Small intestine (tissue), 7 donors: ENCODE results near the gene TP73. TPM values are rescaled to one million over a fixed set of nuclear protein-coding genes. Genes with fewer than 3 reads are reported as not detected.

Source experiments
- DNase-seq, 2 donors: peaks; one replicate each; pipeline versions ENCODE4 v3.0.0 to v3.0.0-alpha.2; 2013
- FAIRE-seq: peaks from 2 replicates; lab custom pipeline; 2012; peaks lifted over from hg19 to GRCh38; lab: Jason Lieb, UNC
- H3K27ac ChIP-seq, 3 donors: one replicate each; pipeline ENCODE4 v1.5.1; 2013; ENCODE audit warnings: low read length in 2 of 3, mild to moderate bottlenecking in 2 of 3, control low read depth in 1 of 3, inconsistent platforms in 1 of 3, low read depth in 1 of 3, moderate library complexity in 1 of 3
- H3K27me3 ChIP-seq, 3 donors: one replicate each; pipeline ENCODE4 v1.6.1; 2013; ENCODE audit warnings: low read length in 3 of 3, inconsistent platforms in 1 of 3; ENCODE audit not compliant: control insufficient read depth in 3 of 3, insufficient read depth in 3 of 3
- H3K36me3 ChIP-seq, 3 donors: one replicate each; pipeline ENCODE4 v1.6.1; 2013; ENCODE audit warnings: low read length in 3 of 3, inconsistent platforms in 1 of 3, low read depth in 1 of 3, mild to moderate bottlenecking in 1 of 3, moderate library complexity in 1 of 3; ENCODE audit not compliant: control insufficient read depth in 3 of 3, insufficient read depth in 2 of 3
- H3K4me1 ChIP-seq, 3 donors: one replicate each; pipeline ENCODE4 v1.6.1; 2013; ENCODE audit warnings: low read length in 2 of 3, inconsistent platforms in 1 of 3, low read depth in 1 of 3, mild to moderate bottlenecking in 1 of 3, moderate library complexity in 1 of 3; ENCODE audit not compliant: control insufficient read depth in 3 of 3, insufficient read depth in 2 of 3
- H3K4me3 ChIP-seq, 3 donors: one replicate each; pipeline ENCODE4 v1.5.1; 2013; ENCODE audit warnings: low read length in 3 of 3, control low read depth in 1 of 3, inconsistent platforms in 1 of 3, low read depth in 1 of 3, mild to moderate bottlenecking in 1 of 3, moderate library complexity in 1 of 3
- H3K9me3 ChIP-seq, 2 donors: one replicate each; pipeline ENCODE4 v1.6.1; 2013; ENCODE audit warnings: low read depth in 1 of 2, low read length in 1 of 2; ENCODE audit not compliant: control insufficient read depth in 2 of 2, insufficient read depth in 1 of 2
- WGBS, 3 donors: extraction: QIAGEN DNeasy Blood & Tissue Kit; methylation state at CpG; one replicate each; pipeline ENCODE4 v1.1.7; 2013; 5-methylcytosine and 5-hydroxymethylcytosine counted together
- polyA plus RNA-seq, 4 donors: library from polyadenylated mRNA; stranded (reverse) in 3 of 4; unstranded in 1 of 4; fragments of 200-250 nt in 3 of 4; fragments of 120-200 nt in 1 of 4; gene quantifications; one replicate each; pipeline versions ENCODE4 v1.2.1 to v1.2.3, GENCODE V29; 2013
- donor health status: healthy with polysubstance abuse.
- donor health status: control.
- donor health status: control.
- donor health status: Bipolar disorder and iron deficiency.
- donor health status: healthy.

Gene TP73
- polyA plus RNA-seq, 4 donors: 0.15 to 0.59 TPM; not detected in 2

DNA sequence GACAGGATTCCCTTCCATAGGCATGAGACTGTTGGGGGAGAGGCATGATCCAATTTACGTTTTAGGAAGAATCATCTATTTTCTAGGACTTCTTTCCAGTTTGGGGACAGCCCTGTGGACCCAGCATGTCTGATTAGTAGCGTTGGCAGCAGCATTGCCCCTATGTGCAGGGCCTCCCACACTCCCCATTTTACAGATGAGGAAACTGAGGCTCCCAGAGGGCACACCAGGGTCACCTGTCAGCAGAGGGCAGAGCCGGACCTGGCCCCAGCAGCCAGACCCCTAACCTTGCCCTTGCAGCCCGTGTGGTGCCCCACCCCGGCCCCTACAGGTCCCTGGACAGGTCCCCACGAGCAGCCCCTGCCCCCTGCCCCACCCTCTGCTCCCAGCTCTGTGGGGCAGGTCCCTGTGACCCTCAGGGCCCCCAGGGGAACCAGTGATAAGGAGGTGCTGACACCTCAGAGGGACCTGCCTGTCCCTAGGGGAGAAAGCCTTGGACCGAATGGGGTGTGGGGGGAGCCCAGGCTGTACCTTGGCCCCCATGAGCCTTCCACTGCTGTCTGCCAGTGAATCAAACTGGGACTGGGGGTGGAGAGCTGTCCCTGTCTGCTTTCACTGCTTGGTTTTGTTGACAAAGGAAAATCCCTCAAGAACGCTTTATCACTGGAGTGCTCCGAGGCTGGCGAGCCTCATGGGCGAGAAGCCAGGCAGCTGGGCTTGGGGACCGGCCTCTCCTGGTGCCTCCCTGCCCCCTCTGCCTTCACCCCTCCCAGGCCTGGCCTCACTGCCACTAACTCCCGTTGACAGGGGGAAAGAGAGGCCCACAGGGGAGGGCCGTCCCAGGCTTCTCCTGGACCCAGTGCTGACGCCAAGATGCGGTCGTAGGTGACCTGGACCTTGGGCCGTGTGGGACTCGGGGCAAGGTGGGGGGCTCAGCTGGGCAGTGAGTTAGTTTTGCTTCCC lies 60.5 kb downstream of the TP73 start:
- Histone ChIP-seq H3K27ac (no peak overlapping the region), H3K36me3 (no peaks in the 10 kb centered on the region), H3K9me3 (no peaks in the 10 kb centered on the region), H3K4me3 (no peak overlapping the region), H3K27me3 (peaks cover 0 to 23% (median 12%) of the 10 kb centered on the region in 3 donors), H3K4me1 (no peaks in the 10 kb centered on the region)
- 27 to 54% (median 35%) methylated on average over 19 of the region's 19 CpGs for WGBS, 3 donors
- DNase-seq: no peak
- no peak for FAIRE-seq

DNA sequence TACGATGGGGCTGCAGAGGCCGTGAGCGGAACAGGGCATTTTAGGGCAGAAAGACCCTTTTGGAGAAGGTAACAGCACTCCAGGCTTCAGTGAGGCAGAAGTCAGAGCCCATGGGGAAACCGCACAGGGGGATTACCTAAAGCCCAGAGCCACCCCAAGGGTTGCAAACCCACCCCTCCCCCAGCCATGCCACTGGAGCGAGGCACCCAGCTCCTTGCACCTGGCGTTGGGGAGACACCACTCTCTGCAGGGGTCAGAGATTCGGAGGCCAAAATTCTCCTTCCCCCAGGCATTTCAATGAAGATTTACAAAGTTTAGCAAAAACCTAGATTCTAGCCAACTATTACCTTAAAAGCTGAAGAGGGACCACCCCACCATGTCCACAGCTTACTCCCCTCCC lies 61.5 kb downstream of the TP73 start:
- peaks cover 0 to 22% (median 6%) of the 10 kb centered on the region in 3 donors for H3K27me3 ChIP-seq
- FAIRE-seq (no peak), DNase-seq (no peak)
- WGBS, 3 donors: 83 to 86% (median 86%) methylated on average over 7 of the region's 7 CpGs
- H3K9me3 ChIP-seq: no peaks in the 10 kb centered on the region
- no peak overlapping the region for H3K4me3 ChIP-seq
- H3K27ac ChIP-seq: no peak overlapping the region
- no peaks in the 10 kb centered on the region for H3K36me3 ChIP-seq
- no peaks in the 10 kb centered on the region for H3K4me1 ChIP-seq

DNA sequence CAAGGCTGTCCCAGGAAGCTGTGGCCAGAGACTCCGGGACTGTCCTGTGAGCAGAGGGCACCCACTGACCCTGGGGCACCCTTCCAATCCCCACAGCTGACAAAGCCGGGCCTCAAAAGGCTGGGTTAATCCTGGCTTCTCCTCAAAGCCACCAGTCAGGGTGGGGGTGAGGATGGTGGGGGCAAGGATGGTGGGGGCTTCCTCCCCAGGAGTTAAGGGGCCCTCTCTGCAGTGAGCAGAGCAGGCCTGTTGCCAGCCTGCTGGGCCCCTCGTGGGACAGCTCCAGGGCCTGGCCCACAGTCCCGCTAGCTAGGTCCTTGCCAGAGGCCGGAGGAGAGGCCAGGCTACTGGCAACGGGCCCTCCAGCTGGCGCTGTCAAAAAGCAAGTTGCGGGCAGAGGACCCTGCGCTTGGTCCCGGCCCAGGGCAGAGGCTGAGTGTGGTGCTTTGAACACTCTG lies 62.0 kb downstream of the TP73 start:
- Histone ChIP-seq H3K27me3 (peaks cover 0 to 19% (median 6%) of the 10 kb centered on the region in 3 donors), H3K9me3 (no peaks in the 10 kb centered on the region), H3K27ac (no peak overlapping the region), H3K4me1 (no peaks in the 10 kb centered on the region), H3K4me3 (no peak overlapping the region), H3K36me3 (no peaks in the 10 kb centered on the region)
- FAIRE-seq (no peak), DNase-seq (no peak)
- WGBS, 3 donors: 63 to 67% (median 66%) methylated on average over 10 of the region's 10 CpGs

DNA sequence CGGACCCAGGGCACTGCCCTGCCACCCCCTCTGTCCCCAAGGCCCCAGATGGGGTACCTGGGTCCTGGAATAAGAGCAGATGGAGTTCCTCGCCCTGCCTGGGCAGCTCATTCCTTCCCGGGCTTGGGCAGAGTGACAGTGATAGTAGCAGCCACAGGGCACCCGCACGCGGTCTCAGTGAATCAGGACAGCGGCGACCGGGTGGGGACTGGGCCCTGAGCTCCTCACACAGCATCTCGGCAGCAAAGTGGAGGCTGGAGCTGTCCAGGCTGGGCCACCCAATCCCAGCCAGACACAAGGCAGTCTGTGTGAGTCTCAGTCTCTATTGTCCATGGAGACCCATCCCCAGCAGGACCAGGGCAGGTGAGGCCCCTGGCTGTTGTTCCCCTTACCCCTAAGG lies 62.5 kb downstream of the TP73 start:
- DNase-seq: no peak
- no peaks in the 10 kb centered on the region for H3K36me3 ChIP-seq
- no peak for FAIRE-seq
- peaks cover 0 to 15% (median 3%) of the 10 kb centered on the region in 3 donors for H3K27me3 ChIP-seq
- H3K4me1 ChIP-seq: no peaks in the 10 kb centered on the region
- WGBS, 3 donors: 75 to 79% (median 77%) methylated on average over 10 of the region's 10 CpGs
- no peaks in the 10 kb centered on the region for H3K9me3 ChIP-seq
- no peak overlapping the region for H3K27ac ChIP-seq
- H3K4me3 ChIP-seq: no peak overlapping the region

DNA sequence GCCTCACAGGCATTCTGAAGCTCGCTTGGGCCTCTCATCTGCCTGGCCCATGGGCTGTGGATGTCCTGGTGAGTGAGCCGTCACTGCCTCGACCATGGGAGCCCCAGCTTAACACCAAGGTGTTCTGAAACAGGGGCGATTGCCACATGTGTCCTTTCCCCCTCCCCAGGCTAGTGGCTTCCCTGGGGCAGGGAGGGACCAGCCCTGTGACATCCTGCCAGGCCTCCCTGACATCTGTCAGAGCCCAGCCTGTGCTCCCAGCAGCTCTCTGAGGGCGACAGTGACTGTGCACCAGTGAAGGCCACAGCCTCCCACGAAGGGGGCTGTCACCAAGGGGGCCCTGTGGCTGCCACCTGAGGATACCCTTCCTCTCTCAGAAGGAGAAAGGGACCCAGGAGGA lies 64.0 kb downstream of the TP73 start:
- Histone ChIP-seq H3K27me3 (peaks cover 0 to 15% (median 2%) of the 10 kb centered on the region in 3 donors), H3K27ac (no peak overlapping the region), H3K4me3 (no peak overlapping the region), H3K36me3 (no peaks in the 10 kb centered on the region), H3K4me1 (no peaks in the 10 kb centered on the region), H3K9me3 (no peaks in the 10 kb centered on the region)
- FAIRE-seq: no peak
- 55 to 75% (median 56%) methylated on average over 6 of the region's 6 CpGs for WGBS, 3 donors
- no peak for DNase-seq

- FAIRE-seq (no peak), DNase-seq (no peak)
- WGBS, 3 donors: 43 to 57% (median 54%) methylated on average over 33 of the region's 33 CpGs
- Histone ChIP-seq H3K9me3 (no peaks in the 10 kb centered on the region), H3K36me3 (no peaks in the 10 kb centered on the region), H3K27ac (no peak overlapping the region), H3K4me3 (no peak overlapping the region), H3K4me1 (no peaks in the 10 kb centered on the region), H3K27me3 (peaks cover 0 to 15% (median 2%) of the 10 kb centered on the region in 3 donors)
Measured at GRCh38 chr1:3717041-3717714, 64.9 kb downstream of the TP73 start.

DNA sequence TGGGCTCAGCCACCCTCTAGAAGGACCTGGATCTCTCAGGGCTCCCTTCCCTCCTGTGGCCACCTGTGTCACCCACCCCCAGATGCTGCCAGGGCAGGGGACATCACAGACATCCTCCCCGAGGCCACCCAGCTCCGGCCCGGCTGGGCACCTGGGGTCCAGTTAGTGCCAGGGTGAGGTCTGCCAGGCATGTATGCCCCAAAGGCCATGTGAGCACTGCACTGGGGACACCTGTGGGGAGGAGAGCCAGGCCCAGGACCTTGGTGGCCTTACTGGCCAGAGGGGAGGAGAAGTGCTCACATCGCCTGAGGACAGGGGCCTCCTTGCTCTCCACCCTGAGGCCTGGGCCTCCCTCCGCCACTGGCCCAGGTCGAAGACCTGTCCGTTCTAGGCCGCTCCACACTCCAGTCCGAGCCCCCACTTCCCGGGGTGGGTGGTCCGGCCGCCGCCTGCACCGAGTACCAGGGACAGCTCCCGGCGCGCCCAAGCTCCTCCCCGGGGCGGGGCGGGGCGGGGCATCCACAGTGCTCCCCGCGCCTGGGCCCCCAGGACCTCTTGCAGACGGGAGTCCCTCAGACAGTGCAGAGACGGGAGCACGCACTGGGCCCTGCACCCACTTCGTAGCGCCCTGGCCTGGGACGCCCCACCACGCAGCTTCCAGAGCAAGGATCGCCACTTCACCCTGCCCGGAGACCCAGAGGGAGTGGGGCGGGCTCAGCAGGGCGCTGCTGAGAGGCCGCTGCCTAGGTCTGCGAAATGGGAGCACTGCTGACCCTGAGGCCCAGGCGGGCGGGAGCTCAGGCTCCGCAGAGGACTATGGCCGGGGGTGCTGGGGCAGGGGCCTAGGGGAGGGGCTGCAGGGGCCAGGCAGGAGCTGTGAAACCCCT lies 65.6 kb downstream of the TP73 start:
- Histone ChIP-seq H3K36me3 (no peaks in the 10 kb centered on the region), H3K27ac (no peak overlapping the region), H3K4me1 (no peaks in the 10 kb centered on the region), H3K4me3 (no peak overlapping the region), H3K27me3 (peaks cover 0 to 15% (median 2%) of the 10 kb centered on the region in 3 donors), H3K9me3 (no peaks in the 10 kb centered on the region)
- no peak for FAIRE-seq
- 21 to 27% (median 25%) methylated on average over 36 to 40 of the region's 40 CpGs for WGBS, 3 donors
- peak in 1 of 2 donors; percentile 68 for DNase-seq

- H3K4me1 ChIP-seq: no peaks in the 10 kb centered on the region
- no peaks in the 10 kb centered on the region for H3K9me3 ChIP-seq
- no peak overlapping the region for H3K27ac ChIP-seq
- no peaks in the 10 kb centered on the region for H3K36me3 ChIP-seq
- 71 to 79% (median 72%) methylated on average over 14 of the region's 14 CpGs for WGBS, 3 donors
- no peak overlapping the region for H3K4me3 ChIP-seq
- DNase-seq (no peak), FAIRE-seq (no peak)
- H3K27me3 ChIP-seq: peaks cover 0 to 15% (median 2%) of the 10 kb centered on the region in 3 donors
Measured at GRCh38 chr1:3718764-3719163, 66.4 kb downstream of the TP73 start.
